Fibroblast of the aortic adventitia (primary cell): ENCODE data around the gene CDPF1. TPM values are rescaled to one million over a fixed set of nuclear protein-coding genes. Genes with fewer than 3 reads are reported as not detected.

ENCODE experiments used
- DNase-seq: peaks from one replicate; pipeline ENCODE4 v3.0.0-alpha.2; 2010; ENCODE audit warnings: low read depth
- H3K4me3 ChIP-seq: 2 replicates; pipeline ENCODE4 v1.5.1; 2011; ENCODE audit warnings: low read depth, mild to moderate bottlenecking, control low read depth, low read length, moderate library complexity
- CTCF ChIP-seq: IDR thresholded peaks from 2 replicates; pipeline ENCODE4 v1.5.1; 2011; ENCODE audit warnings: mild to moderate bottlenecking, low read length, control low read depth, inconsistent platforms; ENCODE audit not compliant: insufficient read depth
- total RNA-seq: library from RNA; depleted of rRNA; stranded (reverse); fragments of >200 nt; gene quantifications from 2 replicates; pipeline ENCODE4 v1.2.3, GENCODE V29; 2012; ENCODE audit warnings: low replicate concordance

CDPF1 gene
- total RNA-seq, 1 donor: 7.7 TPM

GRCh38 chr22:46198274-46198673, 51.8 kb downstream of the CDPF1 start:
- TF ChIP-seq CTCF: no peak
- no peak for DNase-seq

DNA sequence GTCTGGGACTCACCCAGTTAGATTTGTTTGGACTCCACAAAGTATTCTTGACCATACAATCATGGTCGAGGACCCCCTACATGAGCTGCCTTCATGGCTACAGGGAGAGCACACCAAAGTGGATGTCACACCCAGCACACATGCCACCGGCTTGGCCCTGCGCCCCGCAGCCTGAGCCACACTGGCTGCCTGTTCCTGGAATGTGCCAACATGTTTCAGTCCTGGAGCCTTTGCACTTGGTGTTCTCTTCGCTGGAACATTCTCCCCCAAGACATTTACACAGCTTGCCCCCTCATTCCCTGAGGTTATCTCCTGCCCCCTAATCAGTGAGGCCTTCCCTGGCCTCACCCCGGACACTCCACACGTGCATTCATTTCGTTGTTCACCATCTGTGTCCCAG, 53.8 kb downstream of the CDPF1 start:
- DNase-seq: no peak
- TF ChIP-seq CTCF: no peak
- no peak overlapping the region for H3K4me3 ChIP-seq

More at GRCh38 chr22:46198274-46198673, 51.8 kb downstream of the CDPF1 start:
- H3K4me3 ChIP-seq: no peak overlapping the region

GRCh38 chr22:46195487-46196165, 54.5 kb downstream of the CDPF1 start:
- TF ChIP-seq CTCF: no peak
- H3K4me3 ChIP-seq: no peak overlapping the region
- no peak for DNase-seq

Other genes starting within 250 kb of the CDPF1 start
- gene PPARA, start 99.8 kb downstream of the CDPF1 start, total RNA-seq: 13.4 and 24.4 TPM in 2 replicates
- 0.09 TPM in 1 of 2 replicates, not detected in the other for gene PKDREJ, start 13.1 kb upstream of the CDPF1 start, total RNA-seq
- 13.3 and 26.8 TPM in 2 replicates for gene TTC38, start 17.7 kb upstream of the CDPF1 start, total RNA-seq
- 1.3 and 13.4 TPM in 2 replicates for gene GTSE1, start 46.6 kb upstream of the CDPF1 start, total RNA-seq
- 15.8 and 23.1 TPM in 2 replicates for gene TRMU, start 85.4 kb upstream of the CDPF1 start, total RNA-seq